Duodenal mucosa (tissue), 2 donors: ENCODE results near the gene MAP3K7CL.

Source experiments
- H3K27ac ChIP-seq: one replicate; pipeline ENCODE4 v1.7.0; 2013; ENCODE audit warnings: low read depth, low read length
- H3K27me3 ChIP-seq, 2 donors: one replicate each; pipeline ENCODE4 v1.7.0; 2013; ENCODE audit warnings: low read length in 2 of 2, control low read depth in 1 of 2; ENCODE audit not compliant: insufficient read depth in 2 of 2, control insufficient read depth in 1 of 2
- H3K36me3 ChIP-seq, 2 donors: one replicate each; pipeline ENCODE4 v1.7.0; 2013; ENCODE audit warnings: low read length in 2 of 2, control low read depth in 1 of 2; ENCODE audit not compliant: insufficient read depth in 2 of 2, control insufficient read depth in 1 of 2
- H3K4me1 ChIP-seq, 2 donors: one replicate each; pipeline ENCODE4 v1.7.0; 2013; ENCODE audit warnings: low read length in 2 of 2, control low read depth in 1 of 2; ENCODE audit not compliant: insufficient read depth in 2 of 2, control insufficient read depth in 1 of 2
- H3K4me3 ChIP-seq, 2 donors: one replicate each; pipeline ENCODE4 v1.7.0; 2013; ENCODE audit warnings: low read length in 2 of 2, low read depth in 1 of 2
- H3K9ac ChIP-seq, 2 donors: one replicate each; pipeline ENCODE4 v1.7.0; 2013; ENCODE audit warnings: low read length in 2 of 2, low read depth in 1 of 2
- H3K9me3 ChIP-seq, 2 donors: one replicate each; pipeline ENCODE4 v1.7.0; 2013; ENCODE audit warnings: low read length in 2 of 2, control low read depth in 1 of 2; ENCODE audit not compliant: control insufficient read depth in 1 of 2

The MAP3K7CL gene

DNA sequence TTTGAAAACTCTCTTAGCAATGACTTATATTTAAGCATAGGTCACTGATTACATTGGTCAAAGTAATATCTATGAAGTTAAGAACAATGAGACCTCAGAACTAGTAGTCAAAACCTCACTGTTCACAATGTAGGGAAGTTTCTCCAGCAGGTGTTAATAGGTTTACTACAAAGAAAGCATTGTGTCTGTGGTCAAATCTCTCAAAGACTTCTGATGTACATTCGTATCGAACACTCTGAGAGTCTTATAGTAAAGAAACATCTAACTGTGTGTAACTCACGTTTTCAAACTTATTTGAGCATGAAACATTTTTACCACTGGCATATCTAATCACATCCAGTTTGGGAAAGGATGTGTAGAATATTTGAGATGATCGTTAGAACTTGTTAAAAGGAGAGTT lies 76.0 kb downstream of the MAP3K7CL start:
- Histone ChIP-seq H3K9ac (no peak overlapping the region), H3K4me1 (no peaks in the 10 kb centered on the region), H3K27ac (no peak overlapping the region), H3K9me3 (no peaks in the 10 kb centered on the region), H3K4me3 (no peak overlapping the region), H3K36me3 (no peaks in the 10 kb centered on the region), H3K27me3 (no peaks in the 10 kb centered on the region)

DNA sequence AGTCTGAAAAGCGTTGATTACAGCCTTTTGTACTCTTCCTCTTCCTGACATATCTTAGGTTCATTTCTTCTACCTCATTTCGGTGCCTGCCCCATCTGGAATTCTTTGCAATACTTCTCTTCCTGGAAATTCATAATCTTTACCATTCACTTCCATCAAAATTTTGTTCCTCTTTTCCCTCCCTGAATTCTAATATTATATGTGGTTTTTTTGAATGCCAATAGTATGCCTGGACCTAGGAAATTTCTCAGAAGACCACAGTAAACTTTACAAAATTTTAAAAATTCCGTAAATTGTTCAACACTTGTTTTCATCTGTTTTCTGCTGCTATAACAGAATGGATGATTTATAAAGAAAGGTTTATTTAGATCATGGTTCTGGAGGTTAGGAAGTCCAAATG lies 76.8 kb downstream of the MAP3K7CL start:
- H3K9ac ChIP-seq, result no peak overlapping the region
- H3K9me3 ChIP-seq, result no peaks in the 10 kb centered on the region
- no peaks in the 10 kb centered on the region for H3K4me1 ChIP-seq
- H3K27ac ChIP-seq, result no peak overlapping the region
- H3K4me3 ChIP-seq, result no peak overlapping the region
- no peaks in the 10 kb centered on the region for H3K36me3 ChIP-seq
- no peaks in the 10 kb centered on the region for H3K27me3 ChIP-seq

DNA sequence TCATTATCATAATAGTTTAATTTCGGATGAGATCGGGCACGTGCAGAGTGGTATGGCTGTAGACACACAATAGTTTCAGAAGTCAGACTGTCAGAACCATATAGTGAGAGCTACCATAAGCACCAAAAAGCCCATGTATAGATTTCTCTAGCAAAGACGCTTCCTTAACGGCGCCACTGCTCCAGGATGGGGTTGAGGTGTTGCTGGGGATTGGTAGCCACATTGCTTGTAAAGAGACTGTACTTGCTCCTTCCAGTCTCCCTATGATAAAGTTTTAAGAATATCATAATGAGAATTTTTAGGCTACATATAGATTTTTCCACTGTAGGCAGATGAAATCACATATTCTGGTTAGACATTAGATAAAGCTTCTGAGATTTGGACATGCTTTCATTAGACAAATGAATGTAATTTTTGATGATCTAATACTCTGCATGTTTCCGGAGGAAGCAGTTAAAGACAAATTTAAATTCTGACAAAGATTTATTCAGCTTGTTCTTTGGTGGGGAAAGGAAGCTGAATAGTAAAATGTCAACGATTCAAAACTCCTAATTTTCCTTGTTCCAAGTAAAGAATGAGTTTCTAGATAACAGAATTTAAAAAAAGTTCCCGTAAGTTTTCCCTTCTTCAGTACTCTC lies 77.7 kb downstream of the MAP3K7CL start:
- H3K27me3 ChIP-seq, result no peaks in the 10 kb centered on the region
- no peak overlapping the region for H3K4me3 ChIP-seq
- H3K27ac ChIP-seq, result no peak overlapping the region

DNA sequence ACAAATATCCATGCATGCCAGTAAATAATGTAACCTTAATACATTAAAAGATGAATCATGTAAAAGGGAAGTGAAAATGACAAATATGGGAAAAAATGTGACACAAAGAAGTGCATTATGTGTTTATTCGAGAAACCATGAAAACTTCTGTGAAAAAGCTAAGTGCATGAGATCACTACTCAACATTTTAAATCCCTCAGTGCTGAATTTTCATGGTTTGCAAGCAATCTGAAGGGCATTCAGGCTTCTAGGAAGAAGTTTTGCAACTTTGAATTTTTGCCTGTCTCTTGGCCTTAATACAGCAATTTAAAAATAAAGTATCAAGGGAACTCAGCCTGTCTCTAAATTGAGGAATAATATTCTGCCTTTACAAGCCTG lies 78.2 kb downstream of the MAP3K7CL start:
- Histone ChIP-seq H3K9ac (no peak overlapping the region), H3K9me3 (no peaks in the 10 kb centered on the region), H3K4me1 (no peaks in the 10 kb centered on the region), H3K27me3 (no peaks in the 10 kb centered on the region), H3K27ac (no peak overlapping the region), H3K36me3 (no peaks in the 10 kb centered on the region), H3K4me3 (no peak overlapping the region)

More for the DNA sequence above, 77.7 kb downstream of the MAP3K7CL start:
- no peaks in the 10 kb centered on the region for H3K36me3 ChIP-seq
- no peaks in the 10 kb centered on the region for H3K4me1 ChIP-seq
- H3K9me3 ChIP-seq, result no peaks in the 10 kb centered on the region
- no peak overlapping the region for H3K9ac ChIP-seq

DNA sequence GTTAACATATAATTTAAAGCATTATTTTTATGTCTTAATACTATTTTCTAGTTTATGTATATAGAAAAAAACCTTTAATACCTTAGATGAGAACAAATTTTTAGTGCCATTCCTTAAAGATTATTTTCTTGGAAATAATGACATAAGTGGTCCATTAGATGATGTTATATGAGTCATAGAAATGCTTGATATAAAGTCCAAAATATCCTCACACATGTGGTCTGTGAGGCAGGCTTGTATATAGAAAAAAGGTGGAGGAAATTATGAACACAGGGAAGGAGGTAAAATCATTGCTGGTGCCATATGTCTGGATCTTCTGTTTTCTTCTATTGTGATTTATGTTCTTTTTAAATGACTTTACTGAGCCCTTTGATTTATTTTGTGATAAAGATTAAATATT lies 79.3 kb downstream of the MAP3K7CL start:
- no peaks in the 10 kb centered on the region for H3K4me1 ChIP-seq

DNA sequence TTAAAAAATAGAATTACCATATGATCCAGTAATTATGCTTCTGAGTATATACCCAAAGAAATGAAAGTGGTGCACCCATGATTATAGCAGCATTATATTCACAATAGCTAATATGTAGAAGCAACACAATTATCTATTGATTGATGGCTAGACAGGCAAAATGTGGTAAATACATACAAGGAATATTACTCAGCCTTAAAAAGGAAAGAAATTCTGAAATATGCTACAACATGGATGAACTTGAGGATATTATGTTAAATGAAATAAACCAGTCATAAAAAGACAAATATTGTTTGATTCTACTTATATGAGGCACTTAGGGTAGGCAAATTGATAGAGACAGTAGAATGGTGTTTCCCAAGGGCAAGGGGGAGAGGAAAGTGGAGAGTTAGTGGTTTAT lies 80.8 kb downstream of the MAP3K7CL start:
- Histone ChIP-seq H3K36me3 (no peaks in the 10 kb centered on the region), H3K9ac (no peak overlapping the region), H3K27me3 (no peaks in the 10 kb centered on the region), H3K9me3 (no peaks in the 10 kb centered on the region), H3K27ac (no peak overlapping the region), H3K4me1 (no peaks in the 10 kb centered on the region), H3K4me3 (no peak overlapping the region)

More for the DNA sequence above, 79.3 kb downstream of the MAP3K7CL start:
- no peak overlapping the region for H3K27ac ChIP-seq
- no peaks in the 10 kb centered on the region for H3K9me3 ChIP-seq
- H3K9ac ChIP-seq, result no peak overlapping the region
- H3K36me3 ChIP-seq, result no peaks in the 10 kb centered on the region
- H3K4me3 ChIP-seq, result no peak overlapping the region
- H3K27me3 ChIP-seq, result no peaks in the 10 kb centered on the region

DNA sequence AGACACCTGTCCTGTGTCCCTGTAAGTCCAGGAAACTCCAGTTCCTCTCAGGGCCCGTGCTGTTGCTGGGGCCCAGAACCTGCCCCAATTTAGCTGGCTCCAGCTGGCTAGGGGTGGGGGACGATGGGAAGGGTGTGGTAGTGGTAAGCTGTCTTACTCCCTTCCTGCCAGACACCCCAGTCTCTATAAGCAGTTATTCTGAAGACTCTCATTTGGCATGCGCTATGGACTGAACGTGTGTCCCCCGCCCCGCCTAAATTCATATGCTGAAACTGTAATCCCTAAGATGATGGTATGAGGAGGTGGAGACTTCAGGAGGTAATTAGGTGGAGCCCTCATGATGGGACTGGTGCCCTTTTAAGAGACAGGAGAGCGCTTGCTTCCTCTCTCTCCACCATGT lies 82.0 kb downstream of the MAP3K7CL start:
- Histone ChIP-seq H3K9ac (no peak overlapping the region), H3K27ac (no peak overlapping the region), H3K27me3 (no peaks in the 10 kb centered on the region)

DNA sequence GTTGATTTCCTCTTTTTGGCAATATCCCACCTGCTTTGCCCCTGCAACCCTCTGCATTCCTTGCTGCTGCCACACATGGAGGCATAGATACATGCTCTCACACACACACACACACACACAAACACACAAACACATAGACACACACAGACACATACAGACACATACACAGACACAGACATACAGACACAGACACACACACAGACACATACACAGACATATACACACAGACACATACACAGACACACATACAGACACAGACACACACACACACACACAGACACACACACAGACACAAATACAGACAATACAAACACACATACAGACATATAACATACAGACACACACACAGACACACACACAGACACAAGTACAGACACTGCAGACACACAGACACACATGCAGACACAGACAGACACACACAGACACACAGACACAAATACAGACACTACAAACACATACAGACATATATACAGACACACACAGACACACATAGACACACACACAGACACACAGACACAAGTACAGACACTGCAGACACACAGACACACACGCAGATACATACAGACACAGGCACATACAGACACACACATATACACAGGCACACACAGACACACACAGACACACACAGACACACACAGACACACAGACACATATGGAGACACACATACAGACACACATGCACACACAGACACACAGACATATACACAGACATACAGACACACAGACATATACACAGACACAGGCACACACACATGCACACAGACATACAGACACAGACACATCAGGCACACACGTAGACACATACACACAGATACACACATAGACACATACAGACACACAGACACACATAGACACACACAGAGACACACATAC lies 83.3 kb downstream of the MAP3K7CL start:
- no peak overlapping the region for H3K4me3 ChIP-seq
- H3K27me3 ChIP-seq, result no peaks in the 10 kb centered on the region
- no peaks in the 10 kb centered on the region for H3K4me1 ChIP-seq
- H3K36me3 ChIP-seq, result no peaks in the 10 kb centered on the region
- H3K9me3 ChIP-seq, result no peaks in the 10 kb centered on the region
- no peak overlapping the region for H3K9ac ChIP-seq
- no peak overlapping the region for H3K27ac ChIP-seq

More for the DNA sequence above, 82.0 kb downstream of the MAP3K7CL start:
- Histone ChIP-seq H3K4me3 (no peak overlapping the region), H3K36me3 (no peaks in the 10 kb centered on the region), H3K9me3 (no peaks in the 10 kb centered on the region), H3K4me1 (no peaks in the 10 kb centered on the region)

DNA sequence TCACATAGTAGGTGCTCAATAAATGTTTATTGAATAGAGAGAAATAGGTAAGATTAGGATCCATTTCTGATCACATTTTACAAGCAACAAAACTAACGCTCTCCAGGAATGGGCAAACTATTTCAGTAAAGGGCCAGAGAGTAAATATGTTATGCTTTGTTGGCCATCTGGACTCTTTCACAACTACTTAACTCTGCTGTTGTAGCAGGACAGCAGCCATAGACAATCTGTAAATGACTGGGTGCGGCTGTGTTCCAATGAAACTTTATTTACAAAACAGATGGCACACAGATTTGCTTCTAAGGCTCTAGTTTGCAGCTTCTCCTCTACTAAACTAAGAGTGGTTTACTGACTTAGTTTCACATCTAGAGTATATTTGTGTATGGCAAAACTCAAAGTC lies 85.3 kb downstream of the MAP3K7CL start:
- H3K9me3 ChIP-seq, result no peaks in the 10 kb centered on the region
- no peaks in the 10 kb centered on the region for H3K36me3 ChIP-seq
- no peak overlapping the region for H3K27ac ChIP-seq
- no peak overlapping the region for H3K4me3 ChIP-seq
- no peak overlapping the region for H3K9ac ChIP-seq
- H3K27me3 ChIP-seq, result no peaks in the 10 kb centered on the region
- H3K4me1 ChIP-seq, result no peaks in the 10 kb centered on the region

DNA sequence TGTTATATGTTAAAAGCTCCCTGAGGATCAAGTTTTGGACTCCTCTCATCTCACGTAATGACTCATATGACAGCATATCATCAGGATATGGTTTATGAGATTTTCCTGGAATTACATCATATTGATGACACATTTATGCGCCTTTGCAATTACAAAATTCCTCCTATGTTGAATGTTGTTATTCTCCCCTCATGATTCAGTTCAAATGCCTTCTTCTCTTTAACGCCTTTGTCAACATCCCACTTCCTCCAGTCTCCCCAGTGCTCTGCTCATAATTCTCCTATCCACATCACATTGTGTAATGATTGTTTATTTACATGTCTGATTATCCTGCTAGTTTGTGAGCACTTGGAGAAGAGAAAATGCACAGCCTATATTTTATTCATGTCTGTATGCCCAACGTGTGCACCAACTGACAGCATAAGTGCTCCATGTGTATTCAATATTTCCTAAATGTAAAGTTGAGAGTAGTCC lies 87.4 kb downstream of the MAP3K7CL start:
- H3K4me3 ChIP-seq, result no peak overlapping the region
- no peaks in the 10 kb centered on the region for H3K36me3 ChIP-seq
- H3K4me1 ChIP-seq, result no peaks in the 10 kb centered on the region
- H3K27ac ChIP-seq, result no peak overlapping the region
- no peaks in the 10 kb centered on the region for H3K9me3 ChIP-seq
- no peaks in the 10 kb centered on the region for H3K27me3 ChIP-seq
- H3K9ac ChIP-seq, result no peak overlapping the region
